HCT116 (cell line): Measurements from ENCODE around the gene DYNC1LI1. TPM values are rescaled to one million over a fixed set of nuclear protein-coding genes. Genes with fewer than 3 reads are reported as not detected.

Experiments used
- ATAC-seq: fragments of 200-7000 bp; cut with Tn5 transposase; 2 replicates; pipeline ENCODE4 v1.9.1; 2020; ENCODE audit warnings: mild to moderate bottlenecking, moderate library complexity
- Bru-seq: library from RNA; stranded (reverse); fragments of 400-500 nt; gene quantifications from one replicate; lab custom pipeline; 2021; lab: Mats Ljungman, UMichigan
- BruChase-seq, 2 experiments: library from RNA; stranded (reverse); fragments of 400-500 nt; gene quantifications; one replicate each; lab custom pipeline; 2021; lab: Mats Ljungman, UMichigan
- BruUV-seq: library from RNA; stranded (reverse); fragments of 400-500 nt; replicated peaks from 2 replicates; lab custom pipeline; 2021; lab: Mats Ljungman, UMichigan
- CTCF ChIA-PET: fragments of 300-600 bp; sonication (Branson Sonifier 250); formaldehyde crosslinking; loops from one replicate; lab custom pipeline; 2021; ENCODE audit warnings: antibody characterized with exemption; lab: Charles Lee
- POLR2A ChIA-PET: fragments of 300-600, 350-600 bp; sonication (Branson Sonifier 250); formaldehyde crosslinking; loops from one replicate; lab custom pipeline; 2021; ENCODE audit warnings: antibody characterized with exemption; lab: Charles Lee
- RAD21 ChIA-PET, 2 experiments: fragments of 300-600 bp; sonication (Branson Sonifier 250); formaldehyde crosslinking; loops; one replicate each; lab custom pipeline; 2023; ENCODE audit warnings: low total read pairs in 2 of 2; ENCODE audit not compliant: uncharacterized antibody in 2 of 2, unreplicated experiment in 2 of 2, low non-redundant PET in 1 of 2; lab: Charles Lee
- DNase-seq: peaks from one replicate; pipeline ENCODE4 v3.0.0-alpha.2; 2010; ENCODE audit warnings: low read depth, low spot score
- H2AFZ ChIP-seq: fragments of 200-600 bp; shearing (Covaris generic), sonication (generic); 2 replicates; pipeline ENCODE4 v1.6.1; 2017; ENCODE audit warnings: low read depth, mixed run types, mixed read lengths, antibody characterized with exemption, low read length; ENCODE audit not compliant: poor library complexity, severe bottlenecking
- H3K27ac ChIP-seq: 2 replicates; pipeline ENCODE4 v1.5.1; 2012; ENCODE audit warnings: low read depth, low read length
- H3K27me3 ChIP-seq: fragments of 200-600 bp; sonication (generic); 2 replicates; pipeline ENCODE4 v1.6.1; 2016; ENCODE audit warnings: mixed run types, low read length, mixed read lengths; ENCODE audit not compliant: insufficient read depth
- H3K36me3 ChIP-seq, 2 experiments: fragments of 200-500 bp in 1 of 2; fragments of 200-600 bp in 1 of 2; sonication (Bioruptor generic) in 1 of 2; sonication (generic) in 1 of 2; 2 replicates each; pipeline versions ENCODE4 v1.5.1 to v1.6.1; 2014 to 2016; ENCODE audit warnings: low read length in 2 of 2, inconsistent platforms in 1 of 2, mixed read lengths in 1 of 2, mixed run types in 1 of 2; ENCODE audit not compliant: insufficient read depth in 2 of 2, control insufficient read depth in 1 of 2
- H3K4me1 ChIP-seq, 2 experiments: fragments of 200-600 bp in 1 of 2; sonication (generic) in 1 of 2; 2 replicates each; pipeline versions ENCODE4 v1.5.1 to v1.6.1; 2012 to 2017; ENCODE audit warnings: low read length in 2 of 2, inconsistent platforms in 1 of 2, mild to moderate bottlenecking in 1 of 2, mixed read lengths in 1 of 2, mixed run types in 1 of 2, moderate library complexity in 1 of 2; ENCODE audit not compliant: insufficient read depth in 2 of 2, control insufficient read depth in 1 of 2
- H3K4me2 ChIP-seq: fragments of 200-600 bp; sonication (generic); 2 replicates; pipeline ENCODE4 v1.6.1; 2017; ENCODE audit warnings: mixed run types, low read length, mixed read lengths
- H3K4me3 ChIP-seq, 2 experiments: fragments of 200-600 bp in 1 of 2; sonication (generic) in 1 of 2; replicated peaks in 1 of 2; 2 replicates each; pipeline ENCODE4 v1.5.1; 2011 to 2016; ENCODE audit warnings: low read length in 2 of 2, control low read depth in 1 of 2, low read depth in 1 of 2, mild to moderate bottlenecking in 1 of 2, mixed read lengths in 1 of 2, mixed run types in 1 of 2
- H3K79me2 ChIP-seq: fragments of 200-600 bp; sonication (generic); 2 replicates; pipeline ENCODE4 v1.6.1; 2017; ENCODE audit warnings: mild to moderate bottlenecking, mixed run types, low read length, moderate library complexity, mixed read lengths; ENCODE audit not compliant: insufficient read depth
- H3K9ac ChIP-seq: fragments of 200-600 bp; sonication (generic); 2 replicates; pipeline ENCODE4 v1.6.1; 2016; ENCODE audit warnings: low read length, mixed read lengths
- H3K9me2 ChIP-seq: fragments of 200-600 bp; sonication (generic), shearing (Covaris generic); 2 replicates; pipeline ENCODE4 v1.6.1; 2017; ENCODE audit warnings: mixed run types, mild to moderate bottlenecking, moderate library complexity; ENCODE audit not compliant: insufficient read depth
- H3K9me3 ChIP-seq, 2 experiments: fragments of 200-500 bp in 1 of 2; fragments of 200-600 bp in 1 of 2; sonication (Bioruptor generic) in 1 of 2; sonication (generic) in 1 of 2; 2 replicates each; pipeline ENCODE4 v1.6.1; 2014 to 2017; ENCODE audit warnings: low read length in 2 of 2, mixed read lengths in 2 of 2, inconsistent platforms in 1 of 2, low read depth in 1 of 2, mild to moderate bottlenecking in 1 of 2, mixed run types in 1 of 2, moderate library complexity in 1 of 2; ENCODE audit not compliant: control insufficient read depth in 1 of 2, insufficient read depth in 1 of 2
- H4K20me1 ChIP-seq: fragments of 200-600 bp; sonication (generic), shearing (Covaris generic); 2 replicates; pipeline ENCODE4 v1.6.1; 2017; ENCODE audit warnings: mixed run types, mild to moderate bottlenecking, moderate library complexity; ENCODE audit not compliant: insufficient read depth
- CEBPB ChIP-seq: IDR thresholded peaks from 2 replicates; pipeline ENCODE4 v1.6.1; 2012; ENCODE audit warnings: low read depth
- ELF1 ChIP-seq: IDR thresholded peaks from 2 replicates; pipeline ENCODE4 v1.6.1; 2012; ENCODE audit warnings: low read depth, borderline replicate concordance
- EZH2phosphoT487 ChIP-seq: fragments of 200-600 bp; IDR thresholded peaks from 2 replicates; pipeline ENCODE4 v1.6.1; 2018; ENCODE audit warnings: antibody characterized with exemption, borderline replicate concordance
- FOSL1 ChIP-seq: IDR thresholded peaks from 2 replicates; pipeline ENCODE4 v1.6.1; 2012; ENCODE audit warnings: low read depth
- JUND ChIP-seq: IDR thresholded peaks from 2 replicates; pipeline ENCODE4 v1.6.1; 2012
- POLR2A ChIP-seq: IDR thresholded peaks from 2 replicates; pipeline ENCODE4 v1.7.0; 2011; ENCODE audit warnings: borderline replicate concordance; ENCODE audit not compliant: insufficient read depth, insufficient read length; ENCODE audit errors: extremely low read depth
- POLR2AphosphoS5 ChIP-seq: IDR thresholded peaks from 2 replicates; pipeline ENCODE4 v1.6.1; 2011; ENCODE audit warnings: mild to moderate bottlenecking, low read depth, low read length, moderate library complexity
- RAD21 ChIP-seq: IDR thresholded peaks from 2 replicates; pipeline ENCODE4 v1.6.1; 2012; ENCODE audit warnings: low read depth, mild to moderate bottlenecking
- SP1 ChIP-seq: IDR thresholded peaks from 2 replicates; pipeline ENCODE4 v1.6.1; 2012; ENCODE audit warnings: low read depth
- TCF7L2 ChIP-seq: IDR thresholded peaks from 2 replicates; pipeline ENCODE4 v1.7.0; 2011; ENCODE audit warnings: borderline replicate concordance, inconsistent platforms; ENCODE audit not compliant: insufficient read depth, insufficient read length; ENCODE audit errors: extremely low read depth
- YY1 ChIP-seq: IDR thresholded peaks from 2 replicates; pipeline ENCODE4 v1.6.1; 2011; ENCODE audit warnings: low read length, low read depth, moderate library complexity, mild to moderate bottlenecking; ENCODE audit not compliant: insufficient replicate concordance; ENCODE audit errors: extremely low read depth
- ZFX ChIP-seq: fragments of 450-650 bp; IDR thresholded peaks from 2 replicates; pipeline ENCODE4 v1.6.1; 2017
- intact Hi-C: fragments of 100-400 bp; cut with micrococcal nuclease; formaldehyde crosslinking; loops from 2 replicates; pipeline ENCODE4 v1.10.0; 2022
- long read RNA-seq: library from polyadenylated mRNA; unstranded; transcript quantifications from one replicate; pipeline ENCODE4 v2.0.0, GENCODE V29; 2021; ENCODE audit not compliant: unreplicated experiment
- polyA plus RNA-seq: library from polyadenylated mRNA; unstranded; fragments of >200 nt; gene quantifications from 2 replicates; pipeline ENCODE4 v1.2.1, GENCODE V29; 2012; ENCODE audit warnings: missing spikeins
- total RNA-seq: library from RNA; stranded (reverse); gene quantifications from one replicate; pipeline ENCODE4 v1.2.1, GENCODE V29; 2021; ENCODE audit not compliant: unreplicated experiment
- TF ChIP-seq, protein P1 (sequence below): IDR thresholded peaks from 2 replicates; pipeline ENCODE4 v1.6.1; 2012
- TF ChIP-seq, protein P2 (sequence below): IDR thresholded peaks from 2 replicates; pipeline ENCODE4 v1.6.1; 2012; ENCODE audit warnings: low read depth
- TF ChIP-seq, protein P3 (sequence below): IDR thresholded peaks from 2 replicates; pipeline ENCODE4 v1.6.1; 2011; ENCODE audit warnings: mild to moderate bottlenecking, low read length, moderate library complexity; ENCODE audit not compliant: insufficient replicate concordance; ENCODE audit errors: extremely low read depth
- TF ChIP-seq, protein P4 (sequence below), 3 experiments: fragments of 200-600 bp in 1 of 3; sonication (generic) in 1 of 3; IDR thresholded peaks in 2 of 3; conservative IDR thresholded peaks in 1 of 3; 2 replicates each; pipeline ENCODE4 v1.5.1; 2012 to 2017; ENCODE audit warnings: low read depth in 2 of 3, low read length in 2 of 3, antibody characterized with exemption in 1 of 3, borderline replicate concordance in 1 of 3, control low read depth in 1 of 3, mild to moderate bottlenecking in 1 of 3, mixed read lengths in 1 of 3, mixed run types in 1 of 3, moderate library complexity in 1 of 3; ENCODE audit not compliant: insufficient read depth in 1 of 3

DYNC1LI1 gene
- total RNA-seq = 39.4 TPM
- polyA plus RNA-seq = 17.9 and 22.1 TPM in 2 replicates
- Bru-seq, nascent RNA = percentile 81 among the genes with signal in this experiment
- percentile 80 among the genes with signal in this experiment for BruChase-seq, experiment 1, labeled RNA remaining after a 6-hour chase
- percentile 75 among the genes with signal in this experiment for BruChase-seq, experiment 2, labeled RNA remaining after a 2-hour chase
- long read RNA-seq, transcript DYNC1LI1-201 (13 exons, 2,504 nt) = major isoform, 87 of 99 reads
- long read RNA-seq, partial matches to known transcripts = 5 of 99 reads
- long read RNA-seq, other reads (novel, unspliced or antisense) = 6 of 99 reads

DNA sequence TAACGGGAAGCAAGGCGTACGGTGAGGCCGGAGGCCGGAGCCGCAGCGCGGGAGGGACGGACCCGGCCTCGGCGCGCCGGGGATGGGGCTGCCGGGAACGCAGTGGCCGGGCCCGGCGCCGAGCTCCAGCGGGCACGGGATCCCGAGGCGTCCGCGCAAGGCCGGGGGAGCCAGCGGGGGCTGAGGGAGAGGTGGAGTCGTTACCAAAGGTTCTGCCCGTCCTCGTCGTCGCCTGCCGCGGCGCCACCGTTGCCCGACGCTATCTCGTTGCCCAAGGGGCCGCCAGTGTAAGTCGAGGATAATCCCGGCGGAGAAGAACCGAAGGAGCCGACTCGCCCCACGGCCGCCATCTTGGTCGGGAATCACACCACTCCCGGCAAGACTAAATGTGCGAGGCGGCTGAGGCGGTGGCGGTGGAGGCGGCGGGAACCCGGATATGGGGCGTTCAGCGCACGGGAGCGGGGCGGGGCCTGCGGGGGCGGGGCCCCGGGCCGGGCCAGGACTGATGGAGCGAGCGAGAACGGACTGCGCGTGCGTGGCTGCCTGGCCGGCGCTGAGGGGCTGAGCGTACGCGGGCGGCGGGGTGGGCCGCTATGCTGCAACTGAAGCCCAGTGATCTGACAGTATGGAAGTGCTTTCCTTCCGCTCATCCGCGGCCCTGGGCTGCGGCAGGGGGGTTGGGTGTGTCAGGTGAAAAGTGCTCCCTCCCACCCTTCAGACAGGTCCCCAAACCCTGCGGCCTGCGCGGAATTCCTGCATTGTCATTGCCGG lies at the start of gene DYNC1LI1:
Gene DYNC1LI1 (minus strand): TSS at position 438 of the 771 bp plus-strand sequence. CDS start 88 bp downstream, at position 350.
- peak within 1 kb of the TSS; percentile 79 to 87 for H3K4me3 ChIP-seq
- no peaks in the 10 kb centered on the region for H3K9me3 ChIP-seq
- POLR2A ChIA-PET = interaction anchor here (1.3 kb wide), 1 partner anchor 150 kb away, joined by 3 read pairs; no protein-coding TSS in a partner anchor
- ATAC-seq = peak; percentile 92
- peak within 1 kb of the TSS; percentile 97 for H3K27ac ChIP-seq
- no TSS peak for BruUV-seq
- peaks cover 44% of the 10 kb centered on the region for H3K79me2 ChIP-seq
- DNase-seq = peak; percentile 82
- CTCF ChIA-PET = interaction anchor here (0.8 kb wide), 1 partner anchor 114 kb away, joined by 3 read pairs; the partner anchor contains the start of gene CNOT10
- intact Hi-C loops = loop anchor here (5.0 kb wide), 1 partner anchor 178 kb away; the partner anchor contains the start of gene CMTM7
- peaks cover 0 to 7% of the 10 kb centered on the region in 2 experiments; a peak in 1 of 4 replicates for H3K36me3 ChIP-seq
- H4K20me1 ChIP-seq = no peaks in the 10 kb centered on the region
- peaks cover 7 to 20% of the 10 kb centered on the region in 2 experiments; a peak in 3 of 4 replicates for H3K4me1 ChIP-seq
- H3K9ac ChIP-seq = peak within 1 kb of the TSS; percentile 92
- H2AFZ ChIP-seq = peak within 1 kb of the TSS; percentile 46
- peak within 1 kb of the TSS; percentile 78 for H3K4me2 ChIP-seq
- H3K27me3 ChIP-seq = no peaks in the 10 kb centered on the region
- RAD21 ChIA-PET = no interaction called here
- no peaks in the 10 kb centered on the region for H3K9me2 ChIP-seq
- TF ChIP-seq POLR2A = peak; percentile 83
- TF ChIP-seq JUND = no peak
- TF ChIP-seq SP1 = 0 out of 2 replicates have a peak, but pooled peaks have one; percentile 16
- TF ChIP-seq TCF7L2 = peak; percentile 7
- TF ChIP-seq FOSL1 = no peak
- TF ChIP-seq, protein P1, sequence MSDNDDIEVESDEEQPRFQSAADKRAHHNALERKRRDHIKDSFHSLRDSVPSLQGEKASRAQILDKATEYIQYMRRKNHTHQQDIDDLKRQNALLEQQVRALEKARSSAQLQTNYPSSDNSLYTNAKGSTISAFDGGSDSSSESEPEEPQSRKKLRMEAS = peak; percentile 85
- TF ChIP-seq ELF1 = peak; percentile 36; the same call in 1 of the 2 replicates
- TF ChIP-seq CEBPB = no peak
- TF ChIP-seq POLR2AphosphoS5 = peak; percentile 95
- TF ChIP-seq RAD21 = no peak
- TF ChIP-seq EZH2phosphoT487 = no peak
- TF ChIP-seq ZFX = peak; percentile 90
- TF ChIP-seq, protein P2, sequence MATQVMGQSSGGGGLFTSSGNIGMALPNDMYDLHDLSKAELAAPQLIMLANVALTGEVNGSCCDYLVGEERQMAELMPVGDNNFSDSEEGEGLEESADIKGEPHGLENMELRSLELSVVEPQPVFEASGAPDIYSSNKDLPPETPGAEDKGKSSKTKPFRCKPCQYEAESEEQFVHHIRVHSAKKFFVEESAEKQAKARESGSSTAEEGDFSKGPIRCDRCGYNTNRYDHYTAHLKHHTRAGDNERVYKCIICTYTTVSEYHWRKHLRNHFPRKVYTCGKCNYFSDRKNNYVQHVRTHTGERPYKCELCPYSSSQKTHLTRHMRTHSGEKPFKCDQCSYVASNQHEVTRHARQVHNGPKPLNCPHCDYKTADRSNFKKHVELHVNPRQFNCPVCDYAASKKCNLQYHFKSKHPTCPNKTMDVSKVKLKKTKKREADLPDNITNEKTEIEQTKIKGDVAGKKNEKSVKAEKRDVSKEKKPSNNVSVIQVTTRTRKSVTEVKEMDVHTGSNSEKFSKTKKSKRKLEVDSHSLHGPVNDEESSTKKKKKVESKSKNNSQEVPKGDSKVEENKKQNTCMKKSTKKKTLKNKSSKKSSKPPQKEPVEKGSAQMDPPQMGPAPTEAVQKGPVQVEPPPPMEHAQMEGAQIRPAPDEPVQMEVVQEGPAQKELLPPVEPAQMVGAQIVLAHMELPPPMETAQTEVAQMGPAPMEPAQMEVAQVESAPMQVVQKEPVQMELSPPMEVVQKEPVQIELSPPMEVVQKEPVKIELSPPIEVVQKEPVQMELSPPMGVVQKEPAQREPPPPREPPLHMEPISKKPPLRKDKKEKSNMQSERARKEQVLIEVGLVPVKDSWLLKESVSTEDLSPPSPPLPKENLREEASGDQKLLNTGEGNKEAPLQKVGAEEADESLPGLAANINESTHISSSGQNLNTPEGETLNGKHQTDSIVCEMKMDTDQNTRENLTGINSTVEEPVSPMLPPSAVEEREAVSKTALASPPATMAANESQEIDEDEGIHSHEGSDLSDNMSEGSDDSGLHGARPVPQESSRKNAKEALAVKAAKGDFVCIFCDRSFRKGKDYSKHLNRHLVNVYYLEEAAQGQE = no peak
- TF ChIP-seq, protein P3, sequence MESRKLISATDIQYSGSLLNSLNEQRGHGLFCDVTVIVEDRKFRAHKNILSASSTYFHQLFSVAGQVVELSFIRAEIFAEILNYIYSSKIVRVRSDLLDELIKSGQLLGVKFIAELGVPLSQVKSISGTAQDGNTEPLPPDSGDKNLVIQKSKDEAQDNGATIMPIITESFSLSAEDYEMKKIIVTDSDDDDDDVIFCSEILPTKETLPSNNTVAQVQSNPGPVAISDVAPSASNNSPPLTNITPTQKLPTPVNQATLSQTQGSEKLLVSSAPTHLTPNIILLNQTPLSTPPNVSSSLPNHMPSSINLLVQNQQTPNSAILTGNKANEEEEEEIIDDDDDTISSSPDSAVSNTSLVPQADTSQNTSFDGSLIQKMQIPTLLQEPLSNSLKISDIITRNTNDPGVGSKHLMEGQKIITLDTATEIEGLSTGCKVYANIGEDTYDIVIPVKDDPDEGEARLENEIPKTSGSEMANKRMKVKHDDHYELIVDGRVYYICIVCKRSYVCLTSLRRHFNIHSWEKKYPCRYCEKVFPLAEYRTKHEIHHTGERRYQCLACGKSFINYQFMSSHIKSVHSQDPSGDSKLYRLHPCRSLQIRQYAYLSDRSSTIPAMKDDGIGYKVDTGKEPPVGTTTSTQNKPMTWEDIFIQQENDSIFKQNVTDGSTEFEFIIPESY = no peak
- peak; percentile 95 for TF ChIP-seq YY1
- TF ChIP-seq, protein P4, sequence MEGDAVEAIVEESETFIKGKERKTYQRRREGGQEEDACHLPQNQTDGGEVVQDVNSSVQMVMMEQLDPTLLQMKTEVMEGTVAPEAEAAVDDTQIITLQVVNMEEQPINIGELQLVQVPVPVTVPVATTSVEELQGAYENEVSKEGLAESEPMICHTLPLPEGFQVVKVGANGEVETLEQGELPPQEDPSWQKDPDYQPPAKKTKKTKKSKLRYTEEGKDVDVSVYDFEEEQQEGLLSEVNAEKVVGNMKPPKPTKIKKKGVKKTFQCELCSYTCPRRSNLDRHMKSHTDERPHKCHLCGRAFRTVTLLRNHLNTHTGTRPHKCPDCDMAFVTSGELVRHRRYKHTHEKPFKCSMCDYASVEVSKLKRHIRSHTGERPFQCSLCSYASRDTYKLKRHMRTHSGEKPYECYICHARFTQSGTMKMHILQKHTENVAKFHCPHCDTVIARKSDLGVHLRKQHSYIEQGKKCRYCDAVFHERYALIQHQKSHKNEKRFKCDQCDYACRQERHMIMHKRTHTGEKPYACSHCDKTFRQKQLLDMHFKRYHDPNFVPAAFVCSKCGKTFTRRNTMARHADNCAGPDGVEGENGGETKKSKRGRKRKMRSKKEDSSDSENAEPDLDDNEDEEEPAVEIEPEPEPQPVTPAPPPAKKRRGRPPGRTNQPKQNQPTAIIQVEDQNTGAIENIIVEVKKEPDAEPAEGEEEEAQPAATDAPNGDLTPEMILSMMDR (IDR thresholded peaks at IDR 0.05 in 2 of 3, conservative IDR thresholded peaks at IDR 0.05 in 1 of 3; ENCODE audit: borderline replicate concordance in 1 of 3, insufficient read depth in 1 of 3, low read depth in 2 of 3, low read length in 2 of 3) = no peak
